CD8-positive, alpha-beta memory T cell (primary cell): ENCODE results near the gene HES5. TPM values are rescaled to one million over a fixed set of nuclear protein-coding genes. Genes with fewer than 3 reads are reported as not detected.
"Not testable (repeated sequence)": the region's sequence is repeated elsewhere in the genome, so short reads cannot be mapped to it uniquely, and the experiment has no call there.

Experiments
- CTCF ChIA-PET: fragments of 350-600 bp; sonication (Branson Sonifier 250); formaldehyde crosslinking; loops from one replicate; lab custom pipeline; 2021; ENCODE audit warnings: antibody characterized with exemption; lab: Charles Lee
- POLR2A ChIA-PET: fragments of 350-600 bp; sonication (Branson Sonifier 250); formaldehyde crosslinking; loops from one replicate; lab custom pipeline; 2021; ENCODE audit warnings: antibody characterized with exemption; lab: Charles Lee
- DNase-seq, 5 donors: peaks; one replicate each; pipeline versions ENCODE4 v3.0.0 to v3.0.0-alpha.2; 2020 to 2022; ENCODE audit warnings: mixed read lengths in 1 of 5
- H3K27ac ChIP-seq: one replicate; pipeline ENCODE4 v1.7.0; 2013; ENCODE audit warnings: low read depth, mild to moderate bottlenecking, low read length, moderate library complexity
- H3K27me3 ChIP-seq: 2 replicates; pipeline ENCODE4 v1.7.0; 2013; ENCODE audit warnings: low read length, mild to moderate bottlenecking; ENCODE audit not compliant: insufficient read depth, poor library complexity, severe bottlenecking
- H3K36me3 ChIP-seq: 2 replicates; pipeline ENCODE4 v1.7.0; 2013; ENCODE audit warnings: mild to moderate bottlenecking, low read length, moderate library complexity; ENCODE audit not compliant: insufficient read depth
- H3K4me1 ChIP-seq: 2 replicates; pipeline ENCODE4 v1.7.0; 2013; ENCODE audit warnings: mild to moderate bottlenecking, low read length, moderate library complexity; ENCODE audit not compliant: insufficient read depth
- H3K4me3 ChIP-seq: 2 replicates; pipeline ENCODE4 v1.7.0; 2013; ENCODE audit warnings: mild to moderate bottlenecking, low read length
- H3K9me3 ChIP-seq: 2 replicates; pipeline ENCODE4 v1.7.0; 2013; ENCODE audit warnings: mild to moderate bottlenecking, low read length
- H3K27ac Mint-ChIP-seq, 8 donors: one replicate each; pipeline ENCODE4 v1.8.0; 2020 to 2021; ENCODE audit warnings: mixed read lengths in 8 of 8, mild to moderate bottlenecking in 6 of 8, inconsistent platforms in 3 of 8, moderate library complexity in 3 of 8
- H3K27me3 Mint-ChIP-seq, 2 donors: one replicate each; pipeline ENCODE4 v1.8.0; 2020 to 2021; ENCODE audit warnings: mixed read lengths in 2 of 2, mild to moderate bottlenecking in 1 of 2, moderate library complexity in 1 of 2
- H3K36me3 Mint-ChIP-seq, 3 donors: one replicate each; pipeline ENCODE4 v1.8.0; 2020 to 2021; ENCODE audit warnings: mixed read lengths in 3 of 3, inconsistent platforms in 1 of 3, mild to moderate bottlenecking in 1 of 3
- H3K4me1 Mint-ChIP-seq, 3 donors: one replicate each; pipeline ENCODE4 v1.8.0; 2020 to 2021; ENCODE audit warnings: mixed read lengths in 3 of 3, inconsistent platforms in 1 of 3, mild to moderate bottlenecking in 1 of 3
- H3K4me3 Mint-ChIP-seq, 7 donors: one replicate each; pipeline ENCODE4 v1.8.0; 2020 to 2021; ENCODE audit warnings: mixed read lengths in 7 of 7, mild to moderate bottlenecking in 6 of 7, moderate library complexity in 4 of 7, inconsistent platforms in 2 of 7
- H3K9me3 Mint-ChIP-seq, 5 donors: one replicate each; pipeline ENCODE4 v1.8.0; 2020 to 2022; ENCODE audit warnings: mixed read lengths in 5 of 5, mild to moderate bottlenecking in 3 of 5, moderate library complexity in 2 of 5, inconsistent platforms in 1 of 5
- polyA plus RNA-seq: library from polyadenylated mRNA; unstranded; fragments of 300-500 nt; fragmentation: Illumina TruSeq; gene quantifications from one replicate; pipeline ENCODE4 v1.2.3, GENCODE V29; 2021
- total RNA-seq, 2 experiments: library from RNA; stranded (reverse); gene quantifications; one replicate each; pipeline ENCODE4 v1.2.3, GENCODE V29; 2021

HES5 gene, protein sequence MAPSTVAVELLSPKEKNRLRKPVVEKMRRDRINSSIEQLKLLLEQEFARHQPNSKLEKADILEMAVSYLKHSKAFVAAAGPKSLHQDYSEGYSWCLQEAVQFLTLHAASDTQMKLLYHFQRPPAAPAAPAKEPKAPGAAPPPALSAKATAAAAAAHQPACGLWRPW
- total RNA-seq (not detected), polyA plus RNA-seq (not detected)

DNA sequence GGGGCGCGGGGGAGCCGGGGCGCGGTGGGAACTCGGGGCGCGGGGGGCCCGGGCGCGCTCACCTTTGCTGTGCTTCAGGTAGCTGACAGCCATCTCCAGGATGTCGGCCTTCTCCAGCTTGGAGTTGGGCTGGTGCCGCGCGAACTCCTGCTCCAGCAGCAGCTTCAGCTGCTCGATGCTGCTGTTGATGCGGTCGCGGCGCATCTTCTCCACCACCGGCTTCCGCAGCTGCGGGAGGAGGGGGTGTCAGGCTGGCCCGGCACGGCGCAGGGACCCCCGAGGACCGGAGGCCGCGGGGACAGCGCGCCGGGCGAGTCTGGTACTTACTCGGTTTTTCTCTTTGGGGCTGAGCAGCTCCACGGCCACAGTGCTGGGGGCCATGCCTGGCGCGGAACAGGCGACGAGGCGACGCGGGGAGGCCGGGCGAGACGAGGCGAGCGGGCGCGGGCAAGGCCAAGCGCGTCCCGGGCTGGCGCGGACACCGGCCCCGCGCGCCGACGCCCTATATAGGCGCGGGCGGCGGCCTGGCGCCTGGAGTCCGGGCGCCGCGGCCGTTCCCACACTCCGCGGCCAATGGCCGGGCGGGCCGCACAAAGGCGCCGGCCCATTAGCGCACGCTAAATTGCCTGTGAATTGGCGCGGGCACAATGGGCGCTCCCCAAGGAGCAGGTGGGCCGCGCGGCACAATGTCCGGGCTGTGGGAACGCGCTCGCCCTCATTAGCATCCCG lies at the start of gene HES5:
HES5 (minus strand) TSS at position 480 of the 729 bp plus-strand sequence; CDS start at position 381, 99 bp downstream.
- peak in 1 of 5 donors; percentile 35 for DNase-seq
- peaks cover 18% of the 10 kb centered on the region for H3K27me3 ChIP-seq

DNA sequence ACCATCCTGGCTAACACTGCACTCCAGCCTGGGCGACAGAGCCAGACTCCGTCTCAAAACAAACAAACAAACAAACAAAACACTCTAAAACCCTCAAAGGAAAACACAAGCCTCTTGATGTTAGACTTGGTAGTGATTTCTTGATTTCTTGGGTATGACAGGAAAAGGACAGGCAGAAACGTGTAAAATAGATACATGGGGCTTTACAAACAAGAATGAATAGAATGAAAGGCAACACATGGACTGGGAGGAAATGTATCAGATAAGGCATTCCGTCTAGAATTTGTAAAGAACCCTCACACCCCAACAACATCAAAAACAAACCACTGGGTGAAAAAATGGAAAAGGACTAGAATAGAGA lies 48.7 kb upstream of the HES5 start:
- POLR2A ChIA-PET: interaction anchor here (0.9 to 1.8 kb wide), 4 partner anchors 13 to 32 kb away, joined by 3 to 12 read pairs (median 6); partner anchors contain the start of gene TNFRSF14
- Mint-ChIP-seq H3K4me3 (peak overlapping the region; percentile 75 to 89 (median 80)), H3K27me3 (peaks cover 0 to 4% of the 10 kb centered on the region in 2 donors), H3K4me1 (peaks cover 36 to 55% (median 41%) of the 10 kb centered on the region in 3 donors), H3K9me3 (peaks cover 0 to under 1% (median 0%) of the 10 kb centered on the region in 5 donors), H3K27ac (peak overlapping the region; percentile 93 to 100 (median 97)), H3K36me3 (peaks cover 0 to 5% (median under 1%) of the 10 kb centered on the region in 3 donors)
- H3K36me3 ChIP-seq: no peaks in the 10 kb centered on the region
- peaks cover 51% of the 10 kb centered on the region for H3K4me1 ChIP-seq
- CTCF ChIA-PET: interaction anchor here (1.5 to 3.9 kb wide), 4 partner anchors 7 to 23 kb away, joined by 4 to 30 read pairs (median 8); partner anchors contain the start of gene TNFRSF14
- peak overlapping the region; percentile 60 for H3K4me3 ChIP-seq
- H3K27me3 ChIP-seq: no peaks in the 10 kb centered on the region
- no peak for DNase-seq
- peak overlapping the region; percentile 71 for H3K27ac ChIP-seq
- H3K9me3 ChIP-seq: no peaks in the 10 kb centered on the region

More for the DNA sequence above, at the start of gene HES5:
- peaks cover 32% of the 10 kb centered on the region for H3K4me1 ChIP-seq
- peaks cover 0 to 4% (median 0%) of the 10 kb centered on the region in 3 donors for H3K36me3 Mint-ChIP-seq
- H3K9me3 ChIP-seq: no peaks in the 10 kb centered on the region
- CTCF ChIA-PET: interaction anchor here (1.9 to 7.1 kb wide), 2 partner anchors 14 to 114 kb away, joined by 6 to 134 read pairs; no protein-coding TSS in a partner anchor
- H3K27me3 Mint-ChIP-seq: peaks cover 16 to 23% of the 10 kb centered on the region in 2 donors
- peak within 1 kb of the TSS; percentile 67 to 88 (median 79) for H3K4me3 Mint-ChIP-seq
- H3K4me1 Mint-ChIP-seq: peaks cover 15 to 34% (median 16%) of the 10 kb centered on the region in 3 donors
- H3K27ac Mint-ChIP-seq: peak within 1 kb of the TSS in 3 of 8 donors; percentile 38 to 84 (median 66)
- peak within 1 kb of the TSS; percentile 19 for H3K4me3 ChIP-seq
- no peak within 1 kb of the TSS for H3K27ac ChIP-seq
- POLR2A ChIA-PET: interaction anchor here (0.6 to 1.8 kb wide), 4 partner anchors 11 to 106 kb away, joined by 3 to 6 read pairs (median 3); no protein-coding TSS in a partner anchor
- no peaks in the 10 kb centered on the region for H3K9me3 Mint-ChIP-seq
- no peaks in the 10 kb centered on the region for H3K36me3 ChIP-seq

DNA sequence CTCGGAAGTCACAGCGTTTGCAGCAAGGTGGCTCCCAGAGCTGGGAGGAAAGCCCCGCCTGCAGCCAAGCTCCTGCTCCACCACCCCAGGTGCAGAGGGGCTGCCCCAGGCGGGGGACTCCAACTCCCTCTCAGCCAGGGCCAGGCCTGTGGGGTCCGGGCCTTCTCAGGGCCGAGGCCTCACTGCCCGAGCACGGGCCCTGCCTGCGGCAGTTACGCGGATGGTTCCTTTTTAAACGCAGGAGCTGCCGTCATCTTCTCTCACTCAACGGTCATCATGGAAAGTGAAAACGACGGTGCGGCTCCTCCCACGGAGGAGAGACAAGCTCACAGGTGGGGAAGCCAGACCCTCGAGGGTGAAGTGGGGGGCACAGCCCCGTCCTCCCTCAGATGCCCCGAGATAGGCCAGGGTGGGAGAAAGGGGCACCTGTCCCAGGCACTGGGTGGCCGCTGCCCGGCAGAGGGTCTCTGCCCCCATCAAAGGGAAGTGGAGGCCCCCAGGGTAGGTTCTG lies 47.6 kb upstream of the HES5 start:
- peak overlapping the region; percentile 75 to 89 (median 80) for H3K4me3 Mint-ChIP-seq
- peaks cover 33 to 47% (median 34%) of the 10 kb centered on the region in 3 donors for H3K4me1 Mint-ChIP-seq
- H3K4me3 ChIP-seq: peak overlapping the region; percentile 60

DNA sequence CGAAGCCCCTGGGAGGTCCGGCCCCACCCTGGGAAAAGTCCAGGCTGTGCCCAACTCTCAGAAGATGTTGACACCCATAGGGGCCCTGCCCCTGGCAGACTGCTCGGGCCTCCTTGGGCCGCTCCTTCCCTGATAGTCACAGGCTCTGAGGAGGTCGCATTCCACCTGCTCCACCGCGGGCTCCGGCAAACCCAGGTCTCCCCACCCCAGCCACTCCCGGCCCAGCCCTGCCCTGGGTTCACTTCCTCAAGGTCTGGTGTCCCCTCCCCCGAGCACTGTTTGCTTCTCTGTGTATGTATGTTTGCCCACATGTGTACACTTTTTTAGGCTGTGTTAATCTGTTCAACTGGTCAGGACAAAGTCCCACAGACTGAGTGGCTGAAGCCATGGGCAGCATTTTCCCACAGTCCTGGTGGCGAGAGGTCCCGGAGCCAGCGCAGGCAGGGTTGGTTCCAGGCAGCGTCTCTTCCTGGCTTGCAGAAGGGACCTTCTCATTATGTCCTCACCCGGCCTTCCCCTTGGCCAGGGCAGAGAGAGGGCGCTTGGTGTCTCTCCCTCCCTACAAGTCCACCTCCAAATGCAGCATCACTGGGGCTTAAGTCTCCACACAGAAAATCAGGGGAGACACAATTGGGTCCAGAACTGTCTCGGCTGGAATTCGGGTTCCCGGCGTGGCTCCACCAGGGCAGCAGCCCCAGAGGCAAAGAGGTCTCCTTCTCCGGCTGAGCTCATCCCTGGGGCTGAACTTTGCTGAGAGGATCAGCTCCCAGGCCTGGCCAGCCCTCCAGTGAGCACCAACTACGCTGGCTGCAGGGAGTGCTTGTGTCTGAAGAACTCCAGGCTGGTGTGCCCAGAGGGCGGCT lies 46.0 kb upstream of the HES5 start:
- ChIA-PET POLR2A (no interaction called here), CTCF (interaction anchor here (3.9 kb wide), 1 partner anchor 20 kb away, joined by 30 read pairs; the partner anchor contains the start of gene TNFRSF14)
- DNase-seq: peak in 1 of 5 donors; percentile 43
- peaks cover 0 to 4% of the 10 kb centered on the region in 2 donors for H3K27me3 Mint-ChIP-seq
- H3K36me3 ChIP-seq: no peaks in the 10 kb centered on the region
- no peak overlapping the region for H3K4me3 ChIP-seq
- no peaks in the 10 kb centered on the region for H3K9me3 ChIP-seq
- H3K4me1 ChIP-seq: peaks cover 39% of the 10 kb centered on the region
- H3K27me3 ChIP-seq: no peaks in the 10 kb centered on the region
- H3K36me3 Mint-ChIP-seq: peaks cover 0 to 5% (median 2%) of the 10 kb centered on the region in 3 donors
- peaks cover 0 to 11% (median 6%) of the 10 kb centered on the region in 5 donors for H3K9me3 Mint-ChIP-seq
- H3K27ac ChIP-seq: no peak overlapping the region
- peaks cover 25 to 37% (median 29%) of the 10 kb centered on the region in 3 donors for H3K4me1 Mint-ChIP-seq
- peak overlapping the region in 7 of 8 donors; percentile 50 to 84 (median 70) for H3K27ac Mint-ChIP-seq
- peak overlapping the region in 2 of 7 donors; percentile 45 to 56 for H3K4me3 Mint-ChIP-seq

More for the DNA sequence above, 47.6 kb upstream of the HES5 start:
- not testable (repeated sequence) for H3K27me3 ChIP-seq, H3K9me3 ChIP-seq, H3K27me3 Mint-ChIP-seq, H3K36me3 Mint-ChIP-seq, H3K9me3 Mint-ChIP-seq, H3K36me3 ChIP-seq
- ChIA-PET POLR2A (interaction anchor here (0.6 to 1.8 kb wide), 8 partner anchors 8 to 825 kb away, joined by 3 to 12 read pairs (median 3); partner anchors contain the start of gene TNFRSF14), CTCF (interaction anchor here (0.7 to 3.9 kb wide), 7 partner anchors 8 to 190 kb away, joined by 4 to 30 read pairs (median 4); partner anchors contain the start of genes PEX10 and TNFRSF14)
- peak; percentile 26 to 78 (median 41) for DNase-seq
- H3K27ac Mint-ChIP-seq: peak overlapping the region; percentile 93 to 100 (median 97)
- Histone ChIP-seq H3K27ac (peak overlapping the region; percentile 71), H3K4me1 (peaks cover 43% of the 10 kb centered on the region)

DNA sequence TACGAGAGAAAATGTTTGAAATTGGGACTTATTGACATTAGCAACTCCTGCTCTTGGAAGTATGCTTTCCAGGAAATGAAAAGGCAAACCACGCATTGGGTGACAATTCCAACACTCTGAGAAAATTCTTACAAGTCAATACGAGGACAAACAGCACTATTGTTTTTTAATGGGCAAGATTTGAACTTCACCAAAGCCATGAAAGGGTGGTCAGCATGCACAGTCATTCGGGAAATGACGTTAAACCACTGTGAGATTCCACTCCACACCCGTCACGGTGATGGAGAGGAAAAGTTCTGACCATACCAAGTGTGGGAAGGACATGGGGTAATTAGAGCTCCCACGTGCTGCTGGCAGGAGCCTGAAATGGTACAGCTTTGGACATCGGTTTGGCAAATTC lies 44.3 kb upstream of the HES5 start:
- ChIA-PET CTCF (interaction anchor here (1.0 kb wide), 1 partner anchor 12 kb away, joined by 6 read pairs; no protein-coding TSS in a partner anchor), POLR2A (no interaction called here)
- no peaks in the 10 kb centered on the region for H3K27me3 ChIP-seq
- Mint-ChIP-seq H3K4me3 (no peak overlapping the region), H3K4me1 (peaks cover 18 to 24% (median 21%) of the 10 kb centered on the region in 3 donors), H3K9me3 (peaks cover 0 to 11% (median 6%) of the 10 kb centered on the region in 5 donors), H3K36me3 (peaks cover 0 to 5% (median 2%) of the 10 kb centered on the region in 3 donors), H3K27me3 (peaks cover 0 to 4% of the 10 kb centered on the region in 2 donors), H3K27ac (peak overlapping the region in 2 of 8 donors; percentile 38 to 66)
- H3K4me1 ChIP-seq: peaks cover 31% of the 10 kb centered on the region
- no peak for DNase-seq
- no peaks in the 10 kb centered on the region for H3K9me3 ChIP-seq
- H3K27ac ChIP-seq: no peak overlapping the region
- no peak overlapping the region for H3K4me3 ChIP-seq
- H3K36me3 ChIP-seq: no peaks in the 10 kb centered on the region

DNA sequence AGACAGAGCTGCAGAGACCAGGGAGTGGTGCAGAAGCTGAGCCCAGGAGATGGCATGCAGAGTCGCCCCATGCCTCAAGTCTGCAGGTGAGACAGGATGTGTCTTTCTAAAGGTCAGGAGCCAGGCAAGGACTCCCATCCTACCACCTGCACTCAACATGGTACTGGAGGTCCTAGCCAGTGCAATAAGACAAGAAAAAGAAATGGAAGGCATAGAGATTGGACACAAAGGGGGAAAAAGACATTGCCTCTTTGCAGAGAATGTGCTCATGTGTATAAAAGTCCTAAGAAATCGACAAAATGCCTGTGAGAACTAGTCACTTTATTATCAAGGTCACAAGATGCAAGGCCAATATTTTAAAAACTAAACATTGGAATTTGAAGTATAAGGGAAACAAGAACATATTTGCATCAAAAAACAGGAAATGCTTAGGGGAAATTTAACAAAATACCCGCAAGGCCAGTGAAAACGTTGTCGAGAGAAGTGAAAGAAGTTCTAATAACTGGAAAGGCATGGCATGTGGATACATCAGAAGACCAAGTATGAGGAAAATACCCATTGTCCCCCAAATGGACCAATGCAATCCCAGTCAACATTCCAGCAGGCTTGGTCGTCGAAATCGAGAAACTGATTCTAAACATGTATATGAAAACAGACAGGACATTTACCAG lies 43.3 kb upstream of the HES5 start:
- CTCF ChIA-PET: interaction anchor here (1.0 to 1.6 kb wide), 2 partner anchors 11 to 12 kb away, joined by 4 to 6 read pairs; no protein-coding TSS in a partner anchor
- H3K4me3 Mint-ChIP-seq: peak overlapping the region in 1 of 7 donors; percentile 24
- H3K27ac ChIP-seq: no peak overlapping the region
- H3K27me3 ChIP-seq: no peaks in the 10 kb centered on the region
- H3K4me1 Mint-ChIP-seq: peaks cover 11 to 15% (median 12%) of the 10 kb centered on the region in 3 donors
- peaks cover 0 to 2% of the 10 kb centered on the region in 2 donors for H3K27me3 Mint-ChIP-seq
- POLR2A ChIA-PET: no interaction called here
- peaks cover 0 to 2% (median 0%) of the 10 kb centered on the region in 3 donors for H3K36me3 Mint-ChIP-seq
- no peak for DNase-seq
- H3K9me3 Mint-ChIP-seq: peaks cover 0 to 11% (median 6%) of the 10 kb centered on the region in 5 donors
- H3K27ac Mint-ChIP-seq: peak overlapping the region in 3 of 8 donors; percentile 38 to 66 (median 64)
- H3K4me3 ChIP-seq: no peak overlapping the region
- H3K9me3 ChIP-seq: no peaks in the 10 kb centered on the region
- H3K36me3 ChIP-seq: no peaks in the 10 kb centered on the region
- peaks cover 22% of the 10 kb centered on the region for H3K4me1 ChIP-seq
